M059J (cell line): ENCODE measurements around the gene CEBPA. TPM values are rescaled to one million over a fixed set of nuclear protein-coding genes. Genes with fewer than 3 reads are reported as not detected.

Experiments used
- DNase-seq: peaks from one replicate; pipeline ENCODE4 v3.0.0-alpha.2; 2012; ENCODE audit warnings: low read depth
- total RNA-seq: library from RNA; depleted of rRNA; stranded (reverse); fragments of >200 nt; shearing (Covaris generic); gene quantifications from 2 replicates; pipeline ENCODE4 v1.2.3, GENCODE V29; 2014

Gene CEBPA
- total RNA-seq, 1 experiment from 2014 or later = not detected

DNA sequence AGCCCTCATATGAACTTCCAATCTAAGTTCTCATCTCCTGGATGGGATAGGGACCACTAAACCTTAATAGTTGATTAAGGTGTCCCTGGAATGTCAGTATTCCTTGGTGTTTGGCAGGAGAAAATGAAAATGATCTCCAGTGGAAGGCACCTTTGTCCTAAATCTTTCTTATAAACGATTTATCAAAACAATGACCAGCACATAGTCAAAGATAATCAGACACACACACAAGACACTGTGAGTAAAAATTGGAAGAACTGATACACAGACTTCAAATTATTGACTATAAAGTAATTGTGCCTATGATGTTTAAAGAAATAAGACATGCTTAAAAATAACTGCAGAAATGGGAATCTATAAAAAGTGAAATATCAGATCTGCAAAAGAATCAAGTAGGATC, 13.7 kb downstream of the CEBPA start:
- no peak for DNase-seq

DNA sequence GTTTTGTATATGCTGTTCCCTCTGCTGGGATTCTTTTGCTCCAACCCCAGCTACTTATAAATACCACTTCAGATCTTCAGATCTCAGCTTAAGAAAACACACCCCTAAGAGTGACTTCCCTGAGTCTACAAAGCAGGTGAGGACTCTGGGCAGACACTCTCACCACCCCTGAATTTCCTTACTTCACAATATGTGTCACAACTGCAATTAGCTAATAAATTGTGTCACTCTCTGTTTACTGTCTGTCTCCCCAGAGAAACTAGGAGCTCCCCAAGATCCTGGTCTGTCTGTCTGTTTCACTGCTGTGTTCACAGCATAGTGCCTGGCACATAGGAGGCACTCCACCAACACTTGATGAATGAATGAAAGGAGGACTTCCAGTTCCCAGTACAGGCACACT, 14.4 kb downstream of the CEBPA start:
- DNase-seq = no peak

DNA sequence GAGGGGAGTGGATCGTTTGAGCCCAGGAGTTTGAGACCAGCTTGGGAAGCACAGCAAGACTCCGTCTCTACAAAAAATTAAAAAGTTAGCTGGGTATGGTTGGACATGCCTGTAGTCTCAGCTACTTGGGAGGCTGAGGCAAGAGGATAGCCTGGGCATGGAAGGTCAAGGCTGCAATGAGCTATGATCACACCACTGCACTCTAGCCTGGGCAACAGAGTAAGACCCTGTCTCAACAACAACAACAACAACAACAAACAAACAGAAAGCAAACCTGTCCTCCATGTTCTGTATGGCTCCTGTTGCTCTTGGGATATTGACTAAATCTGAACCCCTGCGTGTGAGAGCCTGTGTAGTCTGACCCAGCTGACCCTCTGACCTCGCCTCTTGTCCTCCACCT, 14.9 kb downstream of the CEBPA start:
- DNase-seq = no peak

DNA sequence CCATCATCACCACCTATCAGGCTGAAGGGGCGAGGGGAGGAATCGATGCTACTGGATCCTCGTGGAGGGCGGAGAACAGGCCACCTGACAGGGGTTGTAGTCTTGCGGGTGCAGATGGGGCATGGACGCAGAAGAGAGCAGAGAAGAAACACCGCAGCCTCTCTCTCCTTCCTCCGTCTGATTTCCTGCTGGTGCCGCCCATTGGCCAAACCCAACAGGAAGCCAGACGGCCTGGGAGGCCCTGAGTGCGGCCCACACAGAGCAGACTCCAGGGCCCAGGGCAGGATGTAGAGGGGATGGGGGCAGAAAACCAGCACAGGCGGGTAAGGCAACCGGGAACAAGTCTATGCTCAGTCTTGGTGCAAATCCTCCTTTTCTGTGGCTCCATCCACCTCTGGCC, 15.4 kb downstream of the CEBPA start:
- DNase-seq = no peak

DNA sequence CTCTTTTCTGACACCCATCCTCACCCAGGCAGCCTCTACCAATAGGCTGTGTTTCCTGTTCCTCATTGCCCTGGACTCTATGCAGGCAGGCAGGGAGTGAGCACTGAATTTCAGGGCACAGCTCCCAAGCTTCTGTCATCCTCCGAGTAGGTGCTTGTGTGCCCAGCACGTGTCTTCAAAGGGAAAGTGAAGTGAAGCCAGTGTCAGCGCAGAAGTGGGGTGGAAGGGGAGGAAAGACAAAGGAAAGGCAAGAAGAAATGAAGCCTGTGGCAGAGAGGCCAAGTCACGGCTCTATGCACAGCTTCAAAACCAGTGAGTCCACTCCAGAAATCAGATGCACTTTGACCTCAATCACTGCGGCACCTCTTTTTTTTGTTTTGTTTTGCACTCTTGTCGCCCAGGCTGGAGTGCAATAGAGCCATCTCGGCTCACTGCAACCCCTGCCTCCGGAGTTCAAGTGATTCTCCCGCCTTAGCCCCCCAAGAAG, 16.9 kb downstream of the CEBPA start:
- no peak for DNase-seq

DNA sequence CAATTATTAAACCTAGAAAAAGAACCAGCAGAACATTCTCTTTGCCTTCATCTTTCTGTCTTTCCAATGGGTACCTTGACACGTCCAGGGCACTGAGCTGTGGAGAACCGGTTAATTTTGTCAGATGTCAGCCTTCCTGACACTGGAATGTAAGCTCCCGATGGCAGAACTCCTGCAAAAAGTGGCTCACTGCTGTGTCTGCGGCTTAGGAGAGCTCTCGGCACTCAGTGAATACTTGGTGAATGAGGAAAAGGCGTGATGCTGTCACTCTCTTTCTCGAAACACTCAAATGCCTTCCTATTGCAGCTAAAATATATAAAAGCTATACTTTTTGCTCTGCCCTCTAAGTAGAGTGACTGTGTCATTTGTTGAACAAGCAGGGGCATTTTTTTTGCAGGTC, 17.6 kb downstream of the CEBPA start:
- DNase-seq = no peak

DNA sequence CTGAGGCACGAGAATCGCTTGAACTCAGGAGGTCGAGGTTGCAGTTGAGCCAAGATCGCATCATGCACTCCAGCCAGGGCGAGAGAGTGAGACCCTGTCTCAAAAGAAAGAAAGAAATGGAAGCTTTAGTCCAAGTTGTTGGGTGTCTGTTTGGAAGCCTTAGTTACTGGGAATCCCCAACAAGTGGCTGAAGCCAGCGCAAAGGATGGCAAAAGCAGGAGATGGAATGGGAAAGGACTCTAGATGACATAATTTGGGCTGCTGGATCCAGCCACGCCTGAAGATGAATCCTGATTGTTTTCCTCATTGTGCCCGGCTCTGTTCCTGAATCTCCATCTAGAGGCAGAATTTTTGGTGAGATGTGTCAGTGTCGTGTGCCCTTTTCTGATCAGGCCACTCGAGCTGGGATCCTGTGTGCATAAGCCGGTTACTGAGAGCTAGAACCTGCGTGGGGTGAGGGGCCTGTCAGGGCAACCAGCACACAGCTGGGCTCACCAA, 18.1 kb downstream of the CEBPA start:
- DNase-seq = no peak

DNA sequence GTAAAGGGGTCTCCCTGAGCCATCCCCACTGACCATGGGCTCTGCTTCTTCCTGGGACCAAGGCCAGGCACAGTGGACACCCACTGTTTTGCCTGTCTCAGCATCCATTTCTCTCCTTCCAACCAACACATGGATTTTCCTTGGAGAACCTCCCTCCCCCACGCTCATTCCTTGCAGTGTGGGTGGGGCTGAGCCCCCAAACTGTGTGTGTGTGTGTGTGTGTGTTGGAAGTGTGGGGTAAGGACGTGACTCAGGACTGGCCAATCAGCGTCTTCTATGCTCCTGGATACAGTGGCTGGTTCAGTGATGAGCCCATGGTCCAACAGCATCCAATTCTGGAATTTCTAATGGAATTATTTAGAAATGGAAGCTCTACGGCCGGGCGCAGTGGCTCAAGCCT, 18.7 kb downstream of the CEBPA start:
- no peak for DNase-seq

DNA sequence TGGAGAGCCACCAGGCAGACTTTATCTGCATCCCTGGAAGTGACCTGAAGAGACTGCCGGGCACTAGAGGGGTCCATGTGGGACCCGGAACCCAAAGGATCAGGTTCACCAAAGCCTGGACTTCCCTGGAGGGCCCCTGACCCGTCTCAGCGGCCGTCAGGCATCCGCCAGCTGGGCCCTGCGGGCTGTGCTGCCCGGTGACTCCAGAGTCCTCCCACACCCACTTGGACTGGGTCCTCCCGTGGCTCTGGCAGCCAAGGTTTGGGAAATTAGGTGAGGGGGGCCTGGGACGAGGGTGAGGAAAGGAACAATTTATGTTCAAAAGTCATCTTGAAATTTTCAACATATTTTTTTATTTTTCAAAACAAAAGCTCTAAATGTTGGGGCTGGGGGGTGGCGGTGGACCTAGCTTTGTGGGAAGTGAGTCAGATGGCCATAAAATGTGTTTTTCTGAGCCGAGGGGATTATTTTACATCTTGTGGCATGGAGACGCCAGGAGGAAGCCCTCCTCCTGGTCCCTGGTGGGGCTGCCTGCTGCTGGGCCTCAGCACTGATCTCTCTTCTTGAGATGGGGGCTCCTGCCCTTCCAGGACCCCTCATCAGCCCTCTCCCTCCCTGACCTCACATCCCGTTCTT, 20.2 kb downstream of the CEBPA start:
- peak; percentile 51 for DNase-seq

DNA sequence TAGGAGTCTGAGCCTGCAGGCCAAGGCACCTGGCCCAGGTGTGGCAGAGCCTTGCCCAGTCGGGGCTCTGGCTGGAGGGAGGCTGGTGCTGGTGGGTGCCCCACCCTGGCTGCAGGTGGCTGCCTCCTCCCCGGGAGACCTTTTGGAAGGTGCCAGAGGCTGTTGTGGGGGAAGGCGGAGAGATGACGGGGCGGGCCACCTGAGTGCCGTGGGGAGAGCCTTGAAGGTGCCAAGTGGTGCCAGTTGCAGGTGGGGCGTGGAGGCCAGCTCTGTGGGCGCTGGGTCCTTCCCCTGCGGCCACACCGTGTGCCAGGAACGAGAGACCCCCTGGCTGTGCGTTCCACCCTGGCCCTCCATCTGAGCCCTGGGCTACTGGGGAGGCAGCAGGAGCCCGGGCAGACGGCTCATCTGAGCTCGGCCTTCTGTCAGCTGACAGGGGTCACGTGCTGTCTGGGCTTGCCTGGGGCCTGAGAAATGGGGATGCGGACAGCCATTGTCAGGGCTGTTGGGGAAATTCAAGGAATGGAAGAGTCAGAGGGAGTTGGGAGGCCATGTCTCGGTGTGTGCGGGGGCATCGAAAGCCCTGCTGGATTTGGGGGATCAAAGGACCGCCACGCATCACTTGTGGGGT, 20.9 kb downstream of the CEBPA start:
- no peak for DNase-seq

DNA sequence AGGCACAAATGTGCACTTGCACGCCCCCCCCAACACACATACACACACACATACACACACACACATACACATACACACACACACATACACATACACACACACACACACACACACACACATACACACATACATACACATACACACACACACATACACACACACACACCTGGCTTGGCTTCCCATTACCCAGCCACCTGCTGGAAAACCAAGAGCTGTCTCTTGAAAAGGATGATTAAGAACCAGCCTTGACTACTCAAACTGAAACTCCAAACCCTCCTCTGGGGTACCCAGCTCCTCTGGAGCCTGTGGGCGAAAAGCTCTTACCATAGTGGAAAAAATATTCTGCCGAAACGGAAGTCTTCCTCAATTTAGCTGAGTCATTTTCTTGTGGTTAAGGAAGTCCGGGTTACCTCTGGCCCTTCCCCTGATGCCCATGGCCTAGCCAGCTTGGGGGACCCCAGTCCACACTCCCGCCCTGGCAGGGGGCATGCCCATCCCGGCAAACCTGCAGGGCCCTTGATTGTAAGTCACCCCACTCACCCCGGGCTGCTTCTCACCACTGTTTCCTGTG, 21.9 kb downstream of the CEBPA start:
- no peak for DNase-seq

DNA sequence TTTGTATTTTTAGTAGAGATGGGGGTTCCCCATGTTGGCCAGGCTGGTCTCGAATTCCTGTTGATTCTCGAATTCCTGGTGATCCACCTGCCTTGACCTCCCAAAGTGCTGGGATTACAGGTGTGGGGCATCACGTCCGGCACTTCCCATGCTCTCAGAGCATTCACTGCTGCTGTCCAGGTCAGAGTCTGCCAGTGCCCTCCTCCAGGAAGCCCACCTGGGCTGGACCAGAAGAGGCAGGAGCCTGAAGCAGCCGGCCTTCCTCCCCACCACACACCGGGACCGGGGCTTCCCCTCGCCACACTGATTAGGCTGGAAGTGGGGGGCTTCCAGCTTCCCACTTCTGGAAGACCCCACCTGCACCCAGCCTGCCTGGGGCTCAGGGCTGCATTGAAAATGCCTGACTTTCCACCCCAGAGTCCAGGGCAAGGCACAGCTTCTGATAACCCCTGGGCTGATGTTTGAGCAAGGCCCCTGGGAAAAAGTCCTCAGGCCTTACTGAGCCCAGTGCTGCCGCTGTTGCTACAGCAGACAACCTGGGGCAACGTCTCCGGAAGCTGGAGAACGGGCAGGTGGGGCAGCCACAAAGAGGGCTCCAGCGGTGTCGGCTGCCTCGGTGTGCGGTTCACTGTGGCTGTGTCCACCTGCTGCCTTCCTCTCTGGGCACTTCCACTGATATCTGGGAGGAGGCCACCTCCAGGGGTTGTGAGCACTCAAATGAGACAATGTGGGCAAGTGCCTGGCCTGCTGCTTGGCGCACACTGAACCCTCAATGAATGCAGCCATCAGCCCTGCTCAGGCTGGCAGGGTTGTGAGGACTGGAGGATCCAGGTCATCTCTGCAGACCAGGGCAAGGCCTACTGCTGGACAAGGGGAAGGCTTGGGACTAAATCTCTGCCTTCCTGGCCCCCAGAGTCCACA, 22.6 kb downstream of the CEBPA start:
- DNase-seq = no peak

DNA sequence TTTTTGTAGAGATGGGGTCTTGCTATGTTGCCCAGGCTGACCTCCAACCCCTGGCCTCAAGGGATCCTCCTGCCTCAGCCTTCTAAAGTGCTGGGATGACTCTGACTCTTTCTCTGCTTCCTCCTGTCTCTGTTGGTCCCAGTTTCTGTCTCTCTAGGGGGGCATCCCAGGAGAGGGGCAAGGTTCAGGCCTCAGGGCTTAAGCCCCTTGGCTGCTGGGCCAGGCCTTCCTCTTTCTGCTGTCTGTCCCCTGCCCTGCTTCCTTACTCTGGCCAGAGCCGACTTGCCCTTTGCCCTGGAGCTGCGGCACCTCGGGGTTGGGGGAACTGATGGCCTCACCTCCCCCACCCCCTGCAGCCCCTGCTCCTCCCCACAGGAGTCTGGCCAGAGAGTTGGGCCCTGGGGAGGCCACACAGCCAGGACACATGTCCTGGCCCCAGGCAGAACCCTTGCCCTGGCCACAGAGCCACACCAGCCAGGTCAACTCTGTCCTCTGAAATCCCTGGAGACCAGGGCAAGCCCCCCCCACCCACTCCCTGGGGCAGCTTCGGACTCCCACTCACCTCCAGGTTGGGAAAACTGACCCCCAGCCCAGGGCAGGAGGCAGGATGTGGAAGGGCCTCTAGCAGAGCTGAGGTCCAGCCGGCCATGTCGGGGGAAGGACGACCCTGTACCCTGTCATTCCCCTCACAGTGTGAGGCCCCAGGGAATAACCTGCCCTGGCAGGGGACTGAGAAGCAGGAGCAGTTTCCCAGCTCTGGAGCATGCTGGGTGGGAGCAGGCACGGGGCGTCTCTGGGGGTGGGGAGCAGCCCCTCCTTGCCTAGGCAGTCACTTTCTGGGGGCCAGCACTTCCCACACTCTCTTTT, 23.7 kb downstream of the CEBPA start:
- DNase-seq = no peak

DNA sequence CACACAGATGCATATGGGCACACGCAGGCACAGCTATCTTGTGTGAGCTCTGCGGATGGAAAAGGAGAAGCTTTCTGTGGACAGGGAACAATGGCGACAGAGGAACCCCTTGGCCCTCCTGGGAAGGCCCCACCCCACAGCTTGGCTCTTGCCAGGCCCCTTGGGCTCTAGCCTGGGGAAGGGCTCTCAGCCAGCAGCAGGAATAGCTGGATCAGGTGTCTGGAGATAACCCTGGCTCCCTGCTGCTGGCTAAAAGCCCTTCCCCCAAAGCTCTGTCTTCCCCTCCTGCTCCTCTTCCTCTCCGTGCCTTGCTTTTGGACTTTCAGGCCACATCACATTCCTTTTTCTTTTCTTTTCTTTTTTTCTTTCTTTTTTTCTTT, 24.3 kb downstream of the CEBPA start:
- DNase-seq = no peak

DNA sequence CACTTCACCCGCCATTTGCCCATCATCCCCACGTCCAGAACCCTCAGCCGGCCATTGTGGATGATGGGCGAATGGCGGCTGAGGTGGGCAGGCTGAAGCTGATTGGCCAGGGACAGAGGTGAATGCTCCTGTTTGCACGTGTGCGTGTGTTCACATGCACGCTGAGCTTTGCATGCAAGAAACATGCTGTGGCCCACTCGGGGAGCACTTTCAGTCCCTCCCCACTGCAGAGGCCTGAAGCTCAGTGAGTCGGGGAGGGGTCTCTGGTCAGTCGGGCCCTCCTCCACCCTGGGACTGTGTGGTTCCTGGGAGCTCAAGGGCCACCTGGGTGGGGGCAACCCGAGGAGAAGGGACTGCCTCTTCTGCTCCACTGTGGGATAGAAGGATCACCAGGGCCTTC, 24.9 kb downstream of the CEBPA start:
- DNase-seq = no peak

DNA sequence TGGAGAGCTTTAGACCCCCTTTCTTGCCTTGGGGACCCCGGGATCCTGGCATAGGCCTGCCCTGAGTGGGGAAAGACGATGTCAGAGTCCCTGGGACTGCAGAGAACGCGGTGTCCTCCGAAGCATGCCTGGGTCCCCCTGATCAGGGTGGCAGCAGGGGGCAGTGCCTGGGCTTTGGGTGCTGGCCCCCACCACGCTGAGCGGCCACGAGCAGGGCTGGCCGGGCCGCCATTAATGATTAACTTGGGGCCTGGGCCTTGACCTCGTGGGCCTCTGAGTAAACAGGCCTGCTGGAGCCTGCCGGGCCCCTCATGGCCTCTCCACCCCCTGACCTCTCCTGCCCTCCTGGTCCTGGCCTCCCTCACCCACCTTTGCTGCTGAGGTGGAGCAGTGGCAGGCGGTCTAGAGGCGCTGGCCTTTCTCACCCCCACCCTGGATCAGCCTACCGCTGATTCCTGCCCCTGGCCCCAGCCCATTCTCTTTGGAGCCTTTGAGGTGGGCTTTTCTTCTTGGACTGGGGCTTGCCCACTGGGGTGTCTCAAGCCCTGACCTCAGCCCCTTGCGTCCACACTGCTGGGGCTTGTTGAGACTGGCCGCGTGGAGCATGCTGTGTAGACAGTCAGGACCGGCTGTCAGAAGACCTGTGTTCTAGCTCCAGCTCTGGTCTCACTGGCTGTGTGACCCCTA, 26.3 kb downstream of the CEBPA start:
- DNase-seq = no peak

DNA sequence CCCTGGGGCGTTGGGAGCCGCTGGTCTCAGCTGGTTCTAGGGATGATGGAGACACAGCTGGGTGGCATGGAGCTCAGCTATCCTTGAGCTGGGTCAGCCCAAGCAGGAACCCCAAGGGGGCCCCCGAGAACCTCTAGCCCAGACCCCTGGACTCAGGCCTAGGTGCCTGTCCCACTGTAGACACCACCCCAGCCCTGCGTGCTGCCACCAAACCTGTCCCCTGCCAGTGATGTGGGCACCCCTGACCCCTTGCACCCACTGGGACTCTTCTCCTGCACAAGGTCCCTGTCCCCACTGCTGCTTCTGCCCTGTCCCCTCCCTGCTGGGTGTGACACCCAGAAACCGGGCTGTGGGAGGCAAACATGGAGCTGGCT, 26.8 kb downstream of the CEBPA start:
- no peak for DNase-seq

DNA sequence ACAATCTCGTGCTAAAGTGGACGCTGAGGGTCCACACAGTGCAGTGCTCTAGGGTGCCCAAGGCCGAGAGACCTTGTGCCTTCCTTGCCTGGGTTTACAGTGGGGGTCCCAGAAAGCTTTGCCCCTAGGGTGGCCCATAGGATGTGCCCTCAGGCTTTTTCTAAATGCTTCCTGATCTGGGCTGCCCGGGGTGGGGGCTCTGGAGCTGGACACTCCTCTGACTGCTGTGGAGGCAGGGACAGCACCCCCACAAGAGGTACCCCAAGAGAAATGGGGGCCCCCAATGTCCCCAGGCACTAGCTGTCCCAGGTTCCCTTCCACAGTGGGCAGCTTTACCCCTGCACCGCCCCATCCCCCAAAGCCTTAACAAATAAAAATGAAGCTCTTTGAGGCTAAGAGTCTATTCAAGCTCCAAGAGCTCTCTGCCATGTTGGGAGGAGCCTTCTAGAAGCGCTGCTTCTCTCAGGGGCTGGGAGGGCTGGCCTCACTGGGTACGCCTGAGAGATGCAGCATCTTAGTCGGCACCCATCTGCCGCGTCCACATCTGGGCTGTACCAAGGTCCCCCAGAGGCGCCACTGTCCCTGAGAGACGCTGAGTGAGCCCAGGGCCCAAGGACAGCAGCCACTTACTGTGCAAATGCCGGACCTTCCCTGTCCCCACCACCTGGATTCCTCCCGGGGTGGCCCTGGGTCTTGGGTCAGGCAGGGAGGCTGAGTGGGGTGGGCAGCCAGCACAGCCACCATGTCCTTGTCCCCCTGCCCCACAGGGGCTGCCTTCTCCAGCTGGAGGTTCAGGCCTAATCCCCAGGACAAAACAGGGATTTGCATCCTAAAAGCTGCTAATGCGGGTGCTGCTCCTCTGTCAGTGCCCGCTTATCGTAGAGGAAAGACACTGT, 27.4 kb downstream of the CEBPA start:
- no peak for DNase-seq

DNA sequence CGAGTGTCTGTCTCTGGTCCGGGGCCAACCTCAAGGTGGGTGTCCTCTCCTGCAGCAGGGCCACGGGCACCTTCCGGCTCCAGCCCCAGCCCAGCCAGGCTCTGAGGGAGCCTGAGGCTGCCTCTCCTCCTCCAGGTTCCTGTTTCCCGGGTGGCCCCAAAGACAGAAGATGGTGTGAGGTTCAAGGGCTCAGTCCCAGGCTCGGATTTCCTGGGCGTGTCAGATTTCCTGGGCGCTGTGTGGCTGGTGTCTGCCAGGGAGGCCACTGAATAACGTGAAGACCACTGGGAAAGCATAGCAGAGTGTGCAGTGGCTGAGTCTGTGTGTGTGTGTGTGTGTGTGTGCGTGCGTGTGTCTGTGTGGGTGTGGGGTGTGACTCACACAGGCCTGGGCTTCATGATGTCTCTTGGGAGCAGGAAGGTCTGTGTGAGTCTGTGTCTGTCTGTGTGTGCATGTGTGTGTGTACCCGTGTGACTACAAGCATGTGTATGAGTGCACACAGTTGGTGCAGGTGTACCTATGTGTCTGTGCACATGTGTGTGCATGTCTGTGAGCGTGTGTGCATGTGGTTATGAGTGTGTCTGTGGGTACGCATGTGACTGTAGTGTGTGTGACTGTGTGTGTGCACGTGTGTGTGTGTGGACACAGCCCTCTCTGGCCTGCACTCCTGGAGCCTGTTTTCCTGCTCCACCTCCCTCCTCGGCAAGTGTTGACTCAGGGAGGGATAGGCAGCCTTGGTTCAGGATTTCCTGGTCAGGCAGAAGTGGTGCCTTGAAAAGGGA, 28.3 kb downstream of the CEBPA start:
- peak; percentile 51 for DNase-seq
